DND-41 (cell line): ENCODE results near the gene TUBGCP3.

Source experiments
- EZH2 ChIP-seq: IDR thresholded peaks from 3 replicates; pipeline ENCODE4 v1.6.1; 2012; ENCODE audit warnings: borderline replicate concordance, low read depth, mild to moderate bottlenecking, moderate library complexity, low read length, inconsistent platforms; ENCODE audit not compliant: severe bottlenecking
- TF ChIP-seq, protein P1 (sequence below): IDR thresholded peaks from 2 replicates; pipeline ENCODE4 v1.5.1; 2012; ENCODE audit warnings: borderline replicate concordance, low read length, moderate library complexity, mild to moderate bottlenecking; ENCODE audit not compliant: poor library complexity, severe bottlenecking; ENCODE audit errors: extremely low read depth

DNA sequence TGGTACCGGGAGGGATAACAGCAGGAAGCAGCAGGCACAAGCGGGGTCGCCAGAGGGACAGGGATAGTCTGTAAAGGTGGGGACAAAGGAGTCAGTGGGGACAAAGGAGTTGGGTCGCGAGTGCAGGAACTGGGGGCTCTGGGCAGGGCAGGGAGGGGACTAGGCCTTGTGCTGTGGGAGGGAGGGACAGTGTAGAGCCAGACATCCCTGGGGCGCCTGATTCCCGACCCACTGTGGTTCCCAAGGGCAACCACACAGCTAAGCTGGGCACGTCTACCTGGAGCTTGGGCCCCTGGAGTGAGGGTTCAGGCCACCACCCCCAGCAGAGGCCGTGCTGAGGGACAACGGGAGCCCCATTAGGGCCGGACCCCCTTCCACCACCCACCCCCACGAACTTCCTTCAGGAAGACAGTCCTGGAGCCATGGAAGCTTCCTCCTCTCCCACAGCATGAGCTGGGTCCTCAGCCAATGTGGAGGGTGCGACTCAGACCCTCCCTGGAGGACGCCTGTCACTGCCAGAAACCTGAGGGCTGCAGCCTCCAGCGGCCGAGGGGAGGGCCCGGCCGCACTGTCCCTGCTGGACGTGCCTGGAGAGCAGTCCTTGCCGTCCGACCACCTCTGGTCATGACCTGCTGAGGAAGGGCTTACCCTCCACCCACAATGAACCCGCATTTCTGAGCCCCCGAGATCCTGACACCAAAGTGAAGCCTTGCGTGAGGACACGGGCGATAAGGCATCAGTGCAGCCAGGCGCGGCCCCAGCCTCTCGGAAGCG, 133.9 kb downstream of the TUBGCP3 start:
- no peak for TF ChIP-seq EZH2
- TF ChIP-seq, protein P1, sequence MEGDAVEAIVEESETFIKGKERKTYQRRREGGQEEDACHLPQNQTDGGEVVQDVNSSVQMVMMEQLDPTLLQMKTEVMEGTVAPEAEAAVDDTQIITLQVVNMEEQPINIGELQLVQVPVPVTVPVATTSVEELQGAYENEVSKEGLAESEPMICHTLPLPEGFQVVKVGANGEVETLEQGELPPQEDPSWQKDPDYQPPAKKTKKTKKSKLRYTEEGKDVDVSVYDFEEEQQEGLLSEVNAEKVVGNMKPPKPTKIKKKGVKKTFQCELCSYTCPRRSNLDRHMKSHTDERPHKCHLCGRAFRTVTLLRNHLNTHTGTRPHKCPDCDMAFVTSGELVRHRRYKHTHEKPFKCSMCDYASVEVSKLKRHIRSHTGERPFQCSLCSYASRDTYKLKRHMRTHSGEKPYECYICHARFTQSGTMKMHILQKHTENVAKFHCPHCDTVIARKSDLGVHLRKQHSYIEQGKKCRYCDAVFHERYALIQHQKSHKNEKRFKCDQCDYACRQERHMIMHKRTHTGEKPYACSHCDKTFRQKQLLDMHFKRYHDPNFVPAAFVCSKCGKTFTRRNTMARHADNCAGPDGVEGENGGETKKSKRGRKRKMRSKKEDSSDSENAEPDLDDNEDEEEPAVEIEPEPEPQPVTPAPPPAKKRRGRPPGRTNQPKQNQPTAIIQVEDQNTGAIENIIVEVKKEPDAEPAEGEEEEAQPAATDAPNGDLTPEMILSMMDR = no peak
